ENCODE data around the gene NOXA1.
"Not testable (repeated sequence)": the region's sequence is repeated elsewhere in the genome, so short reads cannot be mapped to it uniquely, and the experiment has no call there.

Gene NOXA1

GRCh38 chr9:137441289-137441934 lies 18.2 kb downstream of the NOXA1 start, which contains the start of gene ENTPD8:
ENTPD8 (minus strand) TSS chr9:137441357; CDS start chr9:137438285, 3,072 bp downstream.
- peak in 1 of 2 experiments; percentile 76 for DNase-seq

DNA sequence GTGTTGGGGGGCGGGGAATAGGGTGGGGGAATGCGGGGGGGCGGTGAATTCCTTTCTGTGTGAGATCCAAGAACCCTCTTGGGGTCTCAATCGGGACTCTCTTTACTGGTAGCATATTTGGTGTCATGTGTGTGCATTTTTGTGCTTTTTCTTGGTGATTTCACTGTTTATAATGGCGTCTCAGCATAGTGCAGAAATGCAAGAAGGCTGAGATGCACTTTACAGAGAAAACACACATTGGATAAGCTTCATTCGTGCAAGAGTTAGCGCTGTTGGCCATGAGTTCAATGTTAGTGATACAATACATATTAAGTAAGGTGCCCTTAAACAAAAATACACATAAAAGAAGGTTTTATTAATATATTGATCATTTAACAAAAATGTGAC lies 18.7 kb downstream of the NOXA1 start:
- DNase-seq, result no peak

- DNase-seq, result no peak
Measured at GRCh38 chr9:137444106-137444790, 21.1 kb downstream of the NOXA1 start.

DNA sequence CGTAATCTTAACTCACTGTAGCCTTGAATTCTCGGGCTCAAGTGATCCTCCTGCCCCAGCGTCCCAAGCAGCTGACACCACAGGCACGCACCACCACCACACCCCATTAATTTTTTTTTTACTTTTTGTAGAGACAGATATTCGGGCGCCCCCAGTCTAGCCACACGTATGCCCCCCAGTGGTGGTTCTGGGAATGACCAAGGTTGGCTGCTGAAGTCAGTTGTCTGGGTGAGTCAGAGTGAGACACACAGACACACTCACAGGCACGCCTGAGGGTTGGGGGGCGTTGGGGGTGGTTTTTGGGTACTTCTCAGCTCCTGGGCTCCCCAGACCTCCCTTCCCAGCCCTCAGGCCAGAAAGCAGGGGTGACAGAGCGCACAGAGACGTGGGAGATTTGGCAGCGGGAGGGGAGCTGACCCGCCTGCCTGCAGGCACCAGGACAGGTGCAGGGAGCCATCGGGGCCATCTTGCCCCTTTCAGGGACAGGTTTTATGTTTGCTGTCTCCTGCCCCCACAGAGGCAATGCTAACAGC lies 22.1 kb downstream of the NOXA1 start:
- peak in 1 of 2 experiments; percentile 71 for DNase-seq

DNA sequence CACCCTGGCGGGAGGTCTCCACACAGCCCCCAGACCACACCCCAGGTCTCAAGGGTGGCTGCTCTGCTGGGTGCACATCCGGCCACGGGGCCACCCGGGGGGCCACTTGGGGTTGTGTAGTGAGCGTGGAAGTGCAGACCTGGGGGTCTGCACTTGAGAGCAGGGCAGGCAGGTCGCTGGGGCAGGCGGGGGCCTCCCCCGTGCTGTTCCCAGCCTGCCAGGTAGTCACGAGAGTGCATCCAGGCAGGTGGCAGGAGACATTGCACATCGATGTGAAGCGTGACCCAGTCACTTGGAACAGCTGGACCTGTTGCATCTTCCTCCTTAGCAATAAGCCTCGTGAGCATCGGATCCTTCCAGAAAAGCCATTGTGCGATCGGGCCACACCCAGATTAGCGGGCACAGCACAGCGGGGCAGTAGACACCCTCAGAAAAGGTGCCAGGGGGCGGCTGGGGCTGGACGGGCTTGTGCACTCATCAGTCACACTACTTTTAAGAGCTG lies 22.8 kb downstream of the NOXA1 start:
- DNase-seq, result no peak

DNA sequence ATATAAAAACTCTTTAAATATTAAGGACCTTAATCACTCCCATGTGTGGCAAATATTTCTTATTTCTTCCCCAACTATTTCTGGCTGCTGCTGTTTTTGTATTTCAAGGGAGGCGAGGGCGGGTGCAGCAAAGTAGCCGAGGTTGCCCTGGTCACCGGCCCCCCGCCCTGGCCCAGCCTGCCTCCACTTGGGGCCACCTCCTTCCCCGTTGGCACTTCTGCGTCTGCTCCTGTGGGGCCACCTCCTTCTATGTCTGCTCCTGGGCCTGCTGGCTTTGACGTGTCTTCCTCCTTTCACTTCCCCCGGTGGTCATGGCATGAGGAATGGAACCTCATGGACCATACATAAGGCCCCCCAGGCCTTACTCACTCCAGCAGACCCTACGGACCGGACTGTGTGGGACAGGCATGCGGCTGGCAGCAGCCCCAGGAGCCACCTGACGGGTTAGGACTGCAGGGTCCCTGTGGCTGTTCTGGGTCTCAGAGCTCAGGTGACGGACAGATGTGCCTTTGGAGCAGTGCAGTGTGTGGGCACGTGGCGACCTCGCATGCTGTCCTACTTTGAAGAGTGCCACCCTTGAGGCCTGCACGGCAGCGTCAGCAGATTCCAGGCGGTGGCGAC lies 23.8 kb downstream of the NOXA1 start:
- DNase-seq, result no peak

DNA sequence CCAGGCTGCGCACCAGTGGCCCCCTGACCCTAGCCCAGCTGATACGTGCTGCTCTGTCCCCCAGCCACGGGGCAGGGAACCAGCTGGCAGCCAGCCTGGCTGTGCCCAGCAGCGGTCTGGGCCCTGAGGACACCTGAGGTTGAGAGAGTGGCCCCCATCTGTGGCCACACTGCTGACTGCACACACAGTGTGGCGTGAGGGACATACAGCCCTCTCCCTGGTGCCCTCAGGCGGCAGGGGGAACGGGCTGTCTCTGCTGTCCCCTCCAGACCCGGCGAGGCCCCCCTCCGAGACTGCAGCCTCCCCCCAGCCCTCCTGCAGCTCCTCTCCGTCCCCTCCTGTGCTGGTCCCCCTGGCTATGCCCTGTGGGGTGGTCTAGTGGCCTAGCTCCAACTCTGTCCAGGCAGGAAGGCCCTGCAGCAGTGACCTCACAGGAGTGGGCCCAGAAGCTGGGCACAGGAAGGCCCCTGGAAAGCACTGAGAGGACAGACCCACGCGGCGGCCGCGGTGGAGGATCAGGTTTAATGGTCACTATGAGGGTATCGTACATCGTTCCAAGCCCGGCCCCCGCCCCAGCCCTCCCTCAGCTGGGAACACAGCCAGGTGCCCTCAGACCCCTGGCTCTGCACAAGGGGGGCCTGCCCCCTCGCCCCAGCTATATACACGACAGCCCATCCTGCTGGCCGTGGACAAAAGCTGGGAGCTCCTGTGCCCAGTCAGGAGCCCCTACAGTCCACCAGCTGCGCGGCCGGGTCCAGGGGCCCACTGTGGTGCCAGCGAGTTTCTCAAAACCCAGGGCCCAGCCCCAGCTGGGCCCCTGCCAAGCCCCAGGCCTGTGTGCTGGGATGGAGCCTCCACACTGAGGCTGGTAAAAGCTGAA lies 24.8 kb downstream of the NOXA1 start:
- DNase-seq, result no peak

DNA sequence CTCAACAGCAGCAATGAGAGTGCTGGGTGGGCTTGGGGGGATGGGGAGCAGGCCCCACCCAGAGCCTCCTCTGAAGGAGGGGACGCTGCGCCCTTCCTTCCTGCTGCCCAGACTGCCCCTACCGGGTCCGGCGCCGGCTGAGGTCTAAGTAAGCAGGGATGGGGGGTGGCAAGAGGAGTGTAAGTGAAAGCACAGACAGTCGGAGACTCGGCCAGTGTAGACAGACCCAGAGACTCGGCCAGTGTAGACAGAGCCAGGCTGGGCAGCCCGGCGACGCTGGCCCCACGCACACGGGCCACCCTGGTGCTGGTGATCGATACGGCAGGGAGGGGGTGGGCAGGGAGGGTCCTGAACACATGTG lies 25.4 kb downstream of the NOXA1 start:
- no peak for DNase-seq

DNA sequence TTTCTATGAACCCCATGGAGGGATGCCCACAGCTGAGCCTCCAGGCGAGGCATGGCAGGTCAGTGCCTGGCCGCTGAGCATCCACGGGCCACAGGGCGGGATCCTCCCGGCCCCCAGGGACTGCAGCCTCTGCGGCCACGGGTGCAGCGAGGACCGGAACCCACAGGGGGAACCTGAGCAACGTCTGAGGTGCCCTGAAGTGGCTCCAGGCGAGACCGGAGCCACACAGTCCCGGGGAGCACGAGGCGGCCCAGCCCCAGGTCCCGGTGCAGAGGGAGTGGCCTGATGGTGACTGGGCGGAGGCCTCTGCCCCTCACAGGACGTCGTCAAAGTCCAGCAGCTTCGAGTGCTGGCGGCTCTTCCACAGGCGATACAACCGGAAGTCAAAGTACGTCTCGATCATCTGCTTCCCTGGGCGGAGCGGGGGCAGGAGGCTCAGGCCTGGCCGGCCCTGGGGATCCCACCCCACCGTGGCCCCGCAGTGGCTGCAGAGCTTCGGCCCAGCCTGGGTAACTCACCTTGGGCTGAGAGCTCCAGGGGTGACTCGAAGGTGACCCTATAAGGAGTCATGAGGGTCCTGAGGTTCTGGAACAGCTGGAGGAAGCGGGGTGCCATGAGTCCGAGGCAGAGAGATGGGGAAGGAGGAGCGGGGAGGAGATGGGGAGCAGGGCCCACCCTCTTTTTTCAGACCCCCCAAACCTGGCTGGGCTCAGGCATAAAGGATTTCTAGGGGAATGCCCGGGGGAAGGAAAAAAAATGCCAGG lies 26.1 kb downstream of the NOXA1 start:
- no peak for DNase-seq

GRCh38 chr9:137449931-137450538 lies 26.8 kb downstream of the NOXA1 start:
- DNase-seq, result no peak

DNA sequence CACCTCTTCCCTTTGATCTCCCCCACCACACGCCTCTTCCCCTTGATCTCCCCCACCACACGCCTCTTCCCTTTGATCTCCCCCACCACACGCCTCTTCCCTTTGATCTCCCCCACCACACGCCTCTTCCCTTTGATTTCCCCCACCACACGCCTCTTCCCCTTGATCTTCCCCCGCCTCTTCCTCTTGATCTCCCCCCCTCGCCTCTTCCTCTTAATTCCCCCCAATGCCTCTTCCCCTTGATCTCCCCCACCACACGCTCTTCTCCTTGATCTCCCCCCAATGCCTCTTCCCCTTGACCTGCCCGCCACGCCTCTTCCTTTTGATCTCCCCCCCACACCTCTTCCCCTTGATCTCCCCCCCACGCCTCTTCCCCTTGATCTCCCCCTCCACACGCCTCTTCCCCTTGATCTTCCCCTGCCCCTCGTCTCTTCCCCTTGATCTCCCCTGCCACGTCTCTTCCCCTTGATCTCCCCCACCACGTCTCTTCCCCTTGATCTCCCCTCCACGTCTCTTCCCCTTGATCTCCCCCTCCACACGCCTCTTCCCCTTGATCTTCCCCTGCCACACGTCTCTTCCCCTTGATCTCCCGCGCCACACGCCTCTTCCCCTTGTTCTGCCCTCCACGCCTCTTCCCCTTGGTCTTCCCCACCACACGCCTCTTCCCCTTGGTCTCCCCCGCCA lies 27.5 kb downstream of the NOXA1 start:
- DNase-seq, result not testable (repeated sequence)

- not testable (repeated sequence) for DNase-seq
Measured at GRCh38 chr9:137451264-137452005, 28.2 kb downstream of the NOXA1 start.

DNA sequence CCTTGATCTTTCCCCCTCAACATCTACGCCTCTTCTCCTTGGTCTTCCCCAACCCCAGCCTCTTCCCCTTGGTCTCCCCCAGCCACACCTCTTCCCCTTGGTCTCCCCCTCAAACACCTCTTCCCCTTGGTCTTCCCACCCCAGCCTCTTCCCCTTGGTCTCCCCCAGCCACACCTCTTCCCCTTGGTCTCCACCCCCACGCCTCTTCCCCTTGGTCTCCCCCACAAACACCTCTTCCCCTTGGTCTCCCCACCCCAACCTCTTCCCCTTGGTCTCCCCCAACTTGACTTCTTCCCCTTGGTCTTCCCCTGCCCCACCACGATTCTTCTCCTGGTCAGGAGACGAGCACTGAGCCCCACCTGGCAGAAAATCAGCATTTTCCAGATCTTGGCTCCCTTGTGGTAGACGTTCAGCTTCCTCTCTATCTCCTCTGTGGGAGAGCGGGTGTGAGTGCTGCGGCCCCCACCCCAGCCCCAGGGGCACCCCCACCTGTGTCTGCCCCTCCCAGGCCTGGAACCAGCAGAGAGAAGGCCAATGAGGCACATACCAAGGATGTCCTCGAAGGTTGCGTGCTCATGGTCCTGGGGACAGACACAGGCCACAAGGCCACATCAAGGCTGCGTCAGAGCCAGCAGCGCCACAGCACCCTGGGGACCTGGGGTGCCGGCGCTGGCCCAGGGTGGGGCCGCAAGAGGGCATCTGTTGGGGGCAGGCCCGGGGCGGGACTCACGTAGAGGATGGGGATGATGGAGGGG lies 29.0 kb downstream of the NOXA1 start:
- DNase-seq, result no peak

DNA sequence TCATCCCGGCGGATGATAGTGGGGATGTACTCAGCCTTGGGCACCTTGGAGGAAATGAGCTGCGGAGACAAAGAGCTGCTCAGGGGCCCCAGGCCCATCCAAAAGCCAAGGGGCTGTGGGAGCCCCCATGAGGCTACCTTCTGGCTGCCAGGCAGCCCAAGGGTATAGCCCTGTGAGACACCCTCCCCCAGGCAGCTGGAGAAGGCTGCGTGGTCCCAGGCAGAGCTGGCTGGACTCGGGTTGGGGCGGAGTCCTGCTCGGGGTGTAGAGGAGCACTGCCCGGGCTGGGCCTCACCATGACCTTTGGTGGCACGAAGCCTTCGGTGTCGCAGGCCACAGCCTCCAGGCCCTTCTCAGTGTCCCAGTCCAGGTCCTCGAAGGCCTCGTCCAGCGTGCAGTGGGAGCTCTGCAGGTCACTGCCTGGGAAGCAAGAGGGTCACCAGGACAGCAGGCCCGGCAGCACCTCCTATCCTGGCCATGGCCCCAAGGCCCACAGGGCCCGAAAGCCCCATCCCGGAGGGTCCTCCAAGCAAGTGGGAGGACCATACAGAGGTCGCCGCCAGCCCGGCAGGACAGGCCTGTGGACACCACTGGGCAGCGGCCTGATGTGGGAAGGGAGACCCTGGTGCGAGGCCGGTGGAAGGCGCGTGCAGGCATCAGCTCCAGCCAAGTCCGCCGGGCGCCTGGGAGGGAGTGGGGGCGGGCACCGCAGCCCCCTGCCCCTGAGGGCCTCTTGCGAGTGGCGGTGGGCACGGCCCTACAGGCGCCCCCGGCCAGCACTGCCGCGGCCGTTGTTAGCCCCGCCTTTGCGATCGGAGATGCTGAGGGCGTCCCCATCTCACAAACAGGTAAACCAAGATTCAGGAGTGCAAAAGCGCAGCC lies 29.8 kb downstream of the NOXA1 start:
- DNase-seq, result no peak

DNA sequence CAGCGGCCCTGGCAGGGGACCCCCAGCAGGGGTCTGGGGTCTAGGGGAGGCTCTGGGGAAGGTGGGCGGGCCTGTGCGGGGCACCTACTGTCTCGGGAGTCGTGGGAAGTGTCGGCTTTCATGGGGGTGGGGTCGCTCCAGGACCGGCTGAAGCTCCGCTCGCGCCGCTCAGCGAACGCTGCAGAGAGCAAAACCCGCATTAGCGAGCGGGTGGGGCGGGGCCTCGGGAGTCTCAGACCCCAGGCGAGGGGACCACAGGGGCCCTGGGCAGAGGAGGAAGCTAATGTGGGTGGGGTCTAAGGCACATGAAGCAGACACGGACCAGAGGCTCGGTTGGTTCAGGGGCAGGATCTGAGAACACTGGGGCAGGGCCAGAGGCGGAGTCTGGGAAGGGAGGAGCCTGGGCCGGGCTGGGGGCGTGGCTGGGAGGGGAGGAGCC lies 30.5 kb downstream of the NOXA1 start:
- peak in 1 of 2 experiments; percentile 44 for DNase-seq

DNA sequence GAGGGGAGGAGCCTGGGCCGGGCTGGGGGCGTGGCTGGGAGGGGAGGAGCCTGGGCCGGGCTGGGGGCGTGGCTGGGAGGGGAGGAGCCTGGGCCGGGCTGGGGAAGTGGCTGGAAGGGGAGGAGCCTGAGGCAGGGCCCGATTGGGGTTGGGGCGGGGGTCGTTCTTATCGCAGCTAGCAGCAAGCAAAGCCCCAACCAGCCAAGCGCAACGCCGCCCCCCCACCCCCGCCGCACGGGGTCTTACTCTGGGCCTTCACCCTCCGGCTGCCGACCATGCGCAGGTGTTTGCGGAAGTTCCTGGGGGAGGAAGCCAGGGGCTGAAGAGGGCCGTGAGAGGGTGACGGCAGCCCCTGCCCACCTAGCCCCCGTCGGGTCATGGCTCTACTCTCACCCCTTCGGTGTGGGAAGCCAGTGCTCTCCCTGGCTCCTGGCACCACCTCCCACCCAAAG lies 31.0 kb downstream of the NOXA1 start:
- DNase-seq, result no peak

DNA sequence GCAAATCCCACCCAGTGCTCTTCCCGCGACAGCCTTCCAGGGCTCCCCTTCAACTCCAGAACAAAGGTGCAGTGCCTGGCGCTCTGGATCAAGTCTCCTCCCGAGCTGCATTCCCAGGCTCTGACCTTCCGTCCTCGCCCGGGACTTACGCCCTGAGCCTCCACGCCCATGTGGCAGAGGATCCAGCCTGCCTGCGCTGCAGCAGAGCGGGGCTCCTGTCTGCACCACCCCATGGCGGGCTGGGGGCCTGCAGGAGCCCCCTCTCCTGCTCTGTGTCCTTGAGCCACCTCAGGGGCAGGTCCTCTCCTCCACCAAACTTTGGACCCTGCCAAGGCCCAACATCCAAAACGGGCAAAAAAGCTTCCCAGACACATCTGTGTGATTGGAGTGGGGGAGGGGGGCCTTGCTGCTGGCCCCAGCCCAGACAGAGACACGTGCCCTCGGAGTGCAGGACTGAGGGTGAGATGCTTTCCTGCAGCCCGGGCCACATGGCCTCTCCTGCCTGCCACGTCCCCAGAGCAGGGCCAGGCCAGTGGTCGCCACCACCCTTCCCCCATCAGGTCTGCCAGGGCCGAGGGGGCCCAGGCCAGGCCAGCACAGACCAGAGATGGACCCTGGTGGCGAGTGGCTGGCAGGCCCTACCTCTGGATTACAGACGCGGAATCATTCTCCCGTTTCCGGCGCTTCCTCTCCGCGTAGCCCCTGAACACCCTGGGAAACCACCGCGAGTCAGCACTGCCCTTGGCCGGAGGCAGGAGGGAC lies 31.6 kb downstream of the NOXA1 start:
- DNase-seq, result no peak
